ENCODE results near the gene ETV6.

- TF ChIP-seq CTCF (IDR thresholded peaks at IDR 0.05) (no peak), POLR2A (IDR thresholded peaks at IDR 0.05) (no peak)
These were observed 144.6 kb downstream of the ETV6 start for GRCh38 chr12:11793921-11794710.

Measured in testis (tissue), 2 donors.